ENCODE data around the gene SLC26A6.

The SLC26A6 gene

DNA sequence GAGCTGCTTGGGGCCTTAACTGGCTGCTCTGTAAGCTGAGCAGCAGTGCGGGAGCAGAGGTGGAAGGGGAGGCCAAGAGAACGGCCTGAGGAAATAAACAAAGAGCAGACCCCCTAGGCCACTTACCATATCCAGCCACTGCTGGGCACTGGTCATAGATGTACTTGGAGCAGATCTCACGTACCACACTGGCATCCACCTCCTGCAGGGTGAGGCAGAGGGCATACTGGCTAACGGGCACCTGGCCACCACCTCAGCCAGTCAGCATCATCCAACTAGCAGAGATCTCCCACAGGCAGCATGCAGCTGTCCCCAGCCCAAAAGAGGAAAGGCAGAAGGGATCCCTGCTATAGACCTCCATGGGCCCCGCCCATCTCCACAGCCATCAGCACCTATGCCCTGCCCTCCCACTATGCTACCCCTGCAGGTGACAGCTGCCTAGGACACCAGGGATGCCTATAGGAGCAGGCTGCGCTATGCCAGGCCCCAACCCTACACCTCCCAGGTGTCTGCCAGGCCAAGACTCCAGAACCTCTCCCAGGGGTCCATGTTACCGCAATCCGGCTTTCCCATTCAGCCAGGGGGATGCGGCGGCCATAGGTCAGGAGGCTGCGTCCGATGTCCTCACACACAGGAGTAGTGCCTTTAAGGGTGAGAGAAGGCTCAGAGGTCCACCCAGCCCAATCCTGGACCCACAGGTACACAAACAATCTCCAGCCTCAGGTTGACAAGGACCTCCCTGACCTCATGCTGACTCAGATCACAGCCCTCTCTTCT lies 35.6 kb downstream of the SLC26A6 start:
- no peak for DNase-seq (ENCODE audit: low read depth in 1 of 2, low spot score in 1 of 2)

DNA sequence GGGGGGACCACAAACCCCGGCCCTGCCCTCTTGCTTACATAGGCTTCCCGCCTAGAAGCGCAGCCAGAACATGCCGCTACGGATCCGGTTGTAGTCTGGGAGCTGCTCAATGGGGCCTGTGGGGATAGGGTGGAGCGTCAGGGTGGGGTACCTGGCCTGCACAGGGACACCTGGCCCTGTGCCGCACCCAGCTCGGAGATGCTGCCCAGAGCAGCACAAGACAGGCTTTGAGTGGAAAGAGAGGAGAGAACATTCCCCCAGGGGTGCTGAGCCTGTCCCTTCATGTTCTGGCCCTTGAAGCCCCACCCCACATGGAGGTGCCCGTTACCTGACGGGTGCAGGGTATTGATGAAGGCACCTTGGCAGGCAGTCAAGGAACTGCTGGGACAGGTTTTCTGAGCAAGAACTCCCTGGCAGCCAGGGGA lies 36.2 kb downstream of the SLC26A6 start:
- DNase-seq (ENCODE audit: low read depth in 1 of 2, low spot score in 1 of 2), result no peak

DNA sequence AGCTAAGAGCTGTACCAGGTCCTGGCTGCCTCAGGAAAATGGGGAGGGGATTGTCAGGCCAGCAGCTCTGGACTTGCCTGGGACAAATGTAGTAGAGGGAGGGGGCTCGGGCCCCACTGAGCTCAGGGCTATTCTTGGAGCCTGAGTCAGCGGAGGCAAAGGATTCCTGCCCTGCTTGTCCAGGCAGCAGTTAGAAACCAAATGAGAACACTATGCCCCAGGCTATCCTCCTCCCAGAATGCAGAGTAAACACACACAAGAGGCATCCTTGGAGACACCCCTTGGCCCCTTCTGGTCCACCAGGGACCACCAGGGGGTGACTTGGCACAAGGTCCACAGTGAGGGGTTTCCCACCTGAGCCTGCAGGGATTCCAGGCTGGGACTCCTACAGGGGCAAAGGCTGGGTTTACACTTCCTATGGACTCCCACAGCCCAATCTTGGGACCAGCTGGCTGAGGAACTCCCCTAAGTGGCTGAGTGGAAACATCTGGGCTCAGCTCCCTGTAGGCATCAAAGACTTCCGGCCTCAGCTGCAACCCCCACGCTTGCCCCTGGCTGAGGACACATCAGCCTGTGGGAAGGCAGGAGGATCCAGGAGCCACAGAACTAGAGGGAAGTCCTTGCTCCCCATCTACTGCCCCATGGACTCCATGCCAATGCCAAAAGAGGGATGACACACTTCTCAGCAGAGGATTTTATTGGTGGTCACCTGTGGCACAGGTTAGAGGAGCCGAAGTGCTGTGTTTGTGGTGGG lies 36.8 kb downstream of the SLC26A6 start:
- DNase-seq (ENCODE audit: low read depth in 1 of 2, low spot score in 1 of 2), result no peak

DNA sequence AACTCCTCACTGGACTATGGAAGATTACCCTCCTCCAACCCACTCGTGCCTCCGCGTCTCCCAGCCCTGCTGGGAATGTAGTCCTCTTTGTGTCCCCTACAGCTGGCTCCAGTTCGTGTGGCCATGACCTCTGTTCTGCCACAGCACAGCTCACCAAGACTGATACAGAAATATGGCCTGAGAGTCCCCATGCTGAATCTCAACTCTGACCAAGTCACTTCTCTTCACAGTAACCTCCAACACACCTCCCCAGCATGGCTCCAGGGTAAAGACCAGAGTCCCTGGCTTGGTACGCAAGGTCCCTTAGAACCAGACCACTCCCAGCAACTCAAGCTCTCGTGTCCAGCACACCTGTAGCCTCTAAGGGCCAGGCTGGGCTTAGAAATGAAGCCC lies 37.9 kb downstream of the SLC26A6 start:
- no peak for DNase-seq (ENCODE audit: low read depth in 1 of 2, low spot score in 1 of 2)

DNA sequence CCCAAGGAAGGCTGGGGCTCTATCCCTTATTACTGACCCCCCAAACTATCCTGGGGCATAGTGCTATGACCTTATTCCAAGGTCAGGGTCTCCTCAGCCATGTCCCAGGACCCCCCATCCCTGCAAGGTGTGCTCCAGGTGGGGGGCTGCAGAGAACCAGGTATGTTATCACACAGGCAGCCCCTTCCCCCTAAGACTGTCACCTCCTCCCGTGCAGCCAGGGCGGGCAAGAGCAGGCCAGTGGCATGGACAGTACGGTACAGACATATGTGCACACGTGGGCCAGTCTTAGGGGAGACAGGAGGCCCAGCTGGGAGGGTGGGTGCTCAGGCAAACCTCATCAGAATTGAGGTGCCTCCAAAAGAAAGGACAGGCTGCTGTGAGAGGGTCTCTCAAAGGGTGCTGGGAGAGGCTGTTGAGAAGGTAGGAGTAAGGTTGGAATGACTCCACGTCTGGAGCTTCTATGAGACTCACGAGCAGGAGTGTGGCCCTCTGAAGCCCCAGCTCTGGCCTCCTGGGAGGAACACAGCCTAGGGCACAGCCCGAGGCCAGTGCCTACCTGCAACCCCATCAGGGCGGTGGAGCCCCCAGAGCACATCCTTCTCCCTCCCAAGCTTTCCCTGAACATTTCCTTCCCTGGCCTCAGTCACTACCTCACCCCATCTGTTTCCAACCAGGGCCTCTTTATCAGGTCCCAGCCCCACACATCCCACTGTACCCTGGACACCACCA lies 38.4 kb downstream of the SLC26A6 start:
- no peak for DNase-seq (ENCODE audit: low read depth in 1 of 2, low spot score in 1 of 2)

DNA sequence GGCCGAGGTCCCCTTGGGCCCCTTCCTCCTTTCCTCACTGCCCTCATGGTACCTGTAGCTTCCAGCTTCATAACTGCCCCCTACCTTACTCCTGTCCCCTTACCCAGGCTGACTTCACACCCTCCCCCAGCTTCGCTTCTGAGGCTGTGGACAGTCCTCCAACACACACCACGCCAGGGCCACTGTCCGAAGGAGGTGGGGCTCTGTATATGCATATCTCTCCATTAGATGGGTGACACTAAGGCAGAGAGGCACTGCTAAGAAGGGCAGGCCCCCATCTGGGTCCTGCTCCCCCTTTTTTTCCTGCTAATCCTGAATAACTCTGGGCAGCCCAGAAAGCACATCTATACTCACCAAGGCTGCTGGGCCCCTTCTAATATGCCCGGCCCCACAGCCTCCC lies 39.1 kb downstream of the SLC26A6 start:
- no peak for DNase-seq (ENCODE audit: low read depth in 1 of 2, low spot score in 1 of 2)

DNA sequence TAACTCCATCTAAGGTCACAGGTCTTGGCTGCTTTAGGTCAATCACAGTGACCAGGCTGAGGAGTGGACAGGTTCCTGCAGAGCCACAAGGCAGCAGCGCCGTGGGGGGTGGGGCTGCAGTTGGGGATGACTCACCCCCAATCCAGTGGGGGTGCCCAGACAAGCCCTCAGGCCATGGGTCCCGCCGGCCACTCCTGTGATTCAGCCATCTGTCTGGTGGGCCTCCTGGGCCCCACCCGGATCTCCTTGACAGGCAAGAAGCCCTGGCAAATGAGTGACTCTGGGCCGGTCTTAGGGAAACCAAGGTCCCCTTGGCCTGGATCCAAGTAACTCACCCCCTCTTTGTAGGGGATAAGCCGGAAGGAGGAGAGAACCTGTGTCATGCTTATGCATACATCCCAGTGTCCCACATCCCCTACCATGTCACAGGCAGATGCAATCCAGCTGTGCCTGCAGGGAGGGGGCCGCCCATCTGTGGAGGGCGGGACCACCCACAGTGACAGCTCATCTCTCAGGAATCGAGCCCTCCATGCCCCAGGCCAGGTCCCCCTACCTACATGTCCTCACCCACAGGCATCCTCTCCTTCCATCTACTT lies 39.6 kb downstream of the SLC26A6 start:
- no peak for DNase-seq (ENCODE audit: low read depth in 1 of 2, low spot score in 1 of 2)

DNA sequence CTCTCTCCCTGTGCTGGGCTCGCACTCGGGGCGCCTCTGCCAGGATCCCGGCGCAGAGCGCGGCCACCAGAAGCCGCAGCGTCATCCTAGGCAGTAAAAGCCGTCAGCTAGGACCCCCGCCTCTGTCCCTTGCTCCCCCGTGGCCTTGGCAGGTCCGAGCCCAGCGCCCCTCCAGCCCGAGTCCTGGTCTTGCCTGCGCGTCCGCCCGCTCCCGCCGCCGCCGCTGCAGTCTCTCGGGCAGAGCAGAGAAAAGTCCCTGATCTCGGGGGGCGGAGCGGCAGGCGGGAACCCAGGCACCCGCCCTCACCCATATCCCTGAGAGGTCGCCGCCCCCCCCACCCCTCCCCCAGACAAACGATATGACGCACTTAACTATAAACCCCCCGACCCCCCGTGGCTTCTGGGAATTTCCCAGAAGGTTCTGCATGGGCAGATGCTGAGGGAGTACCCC lies 40.2 kb downstream of the SLC26A6 start, which contains the start of gene COL7A1:
TSS of gene COL7A1 (minus strand) at position 255 of the 451 bp plus-strand sequence. CDS start at position 85, 170 bp downstream.
- no peak for DNase-seq (ENCODE audit: low read depth in 1 of 2, low spot score in 1 of 2)

DNA sequence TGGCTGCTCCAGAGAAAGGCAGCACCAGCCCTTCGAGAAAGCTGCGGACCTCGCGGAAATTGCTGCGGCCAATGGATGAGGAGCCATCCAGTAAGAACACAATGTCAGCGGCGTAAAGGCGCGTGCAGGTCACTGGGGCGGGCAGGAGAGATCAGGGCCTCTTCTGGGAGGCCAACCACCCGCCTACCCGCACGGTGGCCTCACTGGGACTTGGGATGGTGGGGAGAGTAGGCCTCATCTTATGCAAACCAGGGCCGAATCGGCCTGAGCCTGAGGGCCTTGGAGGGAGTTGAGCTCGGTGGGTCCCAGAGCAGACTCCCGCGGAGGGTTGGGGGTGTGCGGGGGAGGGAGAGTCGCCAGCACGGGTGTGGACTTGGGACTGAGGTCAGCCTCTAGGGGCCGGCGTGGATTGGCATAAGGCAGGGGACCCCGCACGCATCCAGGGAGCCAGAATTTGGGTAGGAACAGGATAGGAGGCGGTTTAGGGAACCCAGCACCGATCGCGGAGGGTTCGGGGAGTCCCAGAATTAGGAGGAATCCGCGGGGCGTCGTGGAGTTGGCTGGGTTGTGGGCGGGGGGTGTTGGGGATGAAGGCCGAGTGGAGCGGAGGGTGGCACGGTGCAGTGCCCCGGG lies 40.7 kb downstream of the SLC26A6 start:
- DNase-seq (ENCODE audit: low read depth in 1 of 2, low spot score in 1 of 2), result no peak

DNA sequence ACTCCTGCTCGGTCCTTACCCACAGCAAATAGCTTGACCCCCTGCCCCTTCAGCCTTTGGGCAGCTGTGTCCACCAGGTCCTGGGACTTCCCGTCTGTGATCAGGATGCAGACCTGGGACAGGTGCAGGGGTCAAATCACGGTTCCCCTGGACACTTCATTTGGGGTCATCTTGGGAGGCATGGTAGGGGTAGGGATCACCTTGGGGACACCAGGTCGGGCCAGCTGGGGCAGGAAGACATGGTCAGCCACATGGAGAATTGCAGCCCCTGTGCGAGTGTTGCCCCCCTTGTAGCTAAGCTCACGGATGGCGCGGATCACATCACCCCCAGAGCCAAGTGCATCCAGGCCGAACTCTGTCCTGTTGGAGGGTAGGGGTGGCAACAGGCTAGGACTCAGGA lies 41.9 kb downstream of the SLC26A6 start:
- DNase-seq (ENCODE audit: low read depth in 1 of 2, low spot score in 1 of 2), result no peak

DNA sequence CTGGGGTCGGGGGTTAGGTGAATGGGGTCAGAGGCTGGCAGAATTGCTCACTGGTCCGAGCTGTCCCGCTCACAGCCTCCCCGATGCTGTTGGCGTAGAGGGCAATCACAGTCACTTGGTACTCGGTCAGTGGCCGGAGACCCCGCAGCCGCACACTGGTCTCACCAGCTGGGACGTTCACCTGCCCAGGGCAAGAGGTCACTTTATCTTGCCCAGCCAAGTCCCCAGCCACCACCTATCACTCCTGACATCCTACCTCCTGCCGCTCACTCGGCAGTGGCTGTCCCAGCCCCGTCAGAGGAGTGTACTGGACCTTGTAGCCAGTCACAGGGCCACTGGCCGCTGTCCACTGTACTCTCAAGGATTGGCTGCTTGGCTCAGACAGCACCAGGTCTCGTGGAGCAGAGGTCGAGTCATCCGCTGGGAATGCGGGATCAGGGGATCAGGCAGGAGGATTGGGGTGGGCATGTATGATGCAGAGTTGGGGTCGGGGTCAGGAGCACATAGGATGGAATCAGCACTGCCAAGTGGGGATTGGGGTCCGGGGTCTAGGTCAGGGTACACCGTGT lies 42.7 kb downstream of the SLC26A6 start:
- no peak for DNase-seq (ENCODE audit: low read depth in 1 of 2, low spot score in 1 of 2)

DNA sequence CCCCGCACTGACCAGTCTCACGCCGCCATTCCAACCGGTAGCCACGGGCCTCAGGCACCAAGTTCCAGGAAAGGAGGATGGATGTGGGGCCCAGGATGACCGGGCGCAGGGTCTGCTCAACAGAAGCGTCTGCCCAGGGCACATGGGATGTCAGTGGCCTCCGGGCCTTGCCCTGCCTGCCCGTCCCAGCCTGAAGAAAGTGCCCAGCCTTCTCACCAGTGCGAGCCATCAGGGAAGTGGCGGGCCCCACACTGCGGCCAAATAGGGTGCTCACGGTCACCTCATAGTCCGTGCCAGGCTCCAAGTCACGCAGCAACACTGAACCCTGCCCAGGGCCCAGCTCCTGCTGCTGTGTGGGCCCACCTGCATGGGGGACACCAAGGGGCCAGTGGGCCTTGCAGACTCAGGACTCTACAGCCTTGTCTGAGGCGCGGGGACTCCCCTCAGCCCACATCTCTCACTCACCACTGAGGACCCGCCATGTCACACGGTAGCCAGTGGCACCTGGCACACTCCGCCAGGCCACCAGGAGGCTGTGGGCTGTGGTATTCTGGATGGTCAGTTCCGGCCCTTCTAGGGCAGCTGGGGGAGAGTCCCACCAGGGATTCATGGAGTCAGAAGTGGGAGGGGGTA lies 43.3 kb downstream of the SLC26A6 start:
- no peak for DNase-seq (ENCODE audit: low read depth in 1 of 2, low spot score in 1 of 2)

DNA sequence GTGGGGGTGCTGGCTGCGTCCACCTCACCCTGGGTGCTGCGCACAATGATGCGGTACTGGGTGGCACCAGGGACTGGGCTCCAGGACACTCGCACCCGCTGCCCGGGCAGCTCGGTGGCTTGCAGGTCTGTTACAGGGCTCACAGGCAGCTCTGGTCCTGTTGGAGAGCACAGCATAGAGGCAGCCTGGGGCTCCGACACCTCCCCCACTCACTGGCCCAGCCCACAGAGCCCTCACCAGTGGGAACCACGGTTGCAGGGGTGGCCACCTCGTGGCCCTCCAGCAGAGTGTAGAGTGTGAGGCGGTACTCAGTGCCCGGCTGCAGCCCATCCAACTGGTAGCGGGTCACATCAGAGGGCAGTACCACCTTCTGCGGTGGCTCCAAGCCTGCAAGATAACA lies 43.8 kb downstream of the SLC26A6 start:
- DNase-seq (ENCODE audit: low read depth in 1 of 2, low spot score in 1 of 2), result no peak

DNA sequence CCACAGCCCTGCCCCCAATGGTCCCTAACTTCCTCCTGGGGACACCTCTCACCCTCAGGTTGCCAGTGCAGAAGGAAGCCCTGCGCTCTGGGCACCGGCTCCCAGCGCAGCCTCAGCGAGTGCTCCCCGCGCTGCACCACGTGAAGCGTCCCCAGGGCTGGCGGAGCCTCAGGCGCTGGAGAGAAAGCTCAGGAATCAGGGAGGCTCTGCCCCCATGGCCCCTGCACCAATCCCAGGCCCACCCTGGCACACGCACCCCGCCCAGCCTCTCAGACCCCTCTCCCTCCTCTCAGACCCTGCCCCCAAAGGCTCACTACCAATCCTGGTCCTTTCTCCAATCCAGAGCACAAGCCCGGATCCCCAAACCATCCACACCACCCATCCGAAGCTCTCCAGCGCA lies 47.0 kb downstream of the SLC26A6 start:
- no peak for DNase-seq (ENCODE audit: low read depth in 1 of 2, low spot score in 1 of 2)

DNA sequence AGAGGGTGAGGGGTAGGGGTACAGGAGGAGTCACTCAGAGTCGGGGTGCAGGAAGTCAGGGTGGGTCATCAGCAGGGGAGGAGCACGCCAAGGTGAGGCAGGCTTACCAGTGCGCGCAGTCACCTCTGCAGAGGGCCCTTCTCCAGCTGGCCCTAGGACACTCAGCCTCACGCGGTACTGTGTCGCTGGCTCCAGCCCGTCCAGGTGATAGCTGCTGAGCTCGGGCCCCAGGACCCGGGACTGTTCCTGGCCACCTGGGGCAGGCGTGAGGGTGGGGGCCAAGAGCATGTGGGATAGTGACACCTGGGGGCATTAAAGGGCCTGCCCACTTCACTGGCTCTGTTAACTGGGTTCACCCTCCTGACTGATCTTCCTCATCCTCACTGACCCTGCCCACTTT lies 47.6 kb downstream of the SLC26A6 start:
- DNase-seq (ENCODE audit: low read depth in 1 of 2, low spot score in 1 of 2), result no peak

DNA sequence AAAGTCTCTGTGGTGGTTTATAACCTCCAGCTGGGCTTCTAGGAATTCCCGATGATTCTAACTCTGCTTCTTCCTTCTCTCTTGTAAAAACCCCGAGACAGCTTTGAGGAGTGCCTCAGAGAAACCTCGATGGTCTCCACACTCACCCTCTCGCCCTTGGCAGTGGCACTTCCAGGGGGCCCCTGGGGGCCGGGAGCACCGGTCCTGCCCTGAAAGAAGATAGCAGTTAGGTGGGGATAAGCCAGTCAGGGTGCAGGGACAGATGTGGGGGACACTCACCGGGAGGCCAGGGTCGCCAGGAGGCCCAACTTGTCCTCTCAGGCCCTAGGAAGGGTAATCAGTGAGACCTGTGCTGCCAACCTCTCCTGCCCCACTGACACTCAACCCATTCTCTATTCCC lies 49.9 kb downstream of the SLC26A6 start:
- DNase-seq (ENCODE audit: low read depth in 1 of 2, low spot score in 1 of 2), result no peak

DNA sequence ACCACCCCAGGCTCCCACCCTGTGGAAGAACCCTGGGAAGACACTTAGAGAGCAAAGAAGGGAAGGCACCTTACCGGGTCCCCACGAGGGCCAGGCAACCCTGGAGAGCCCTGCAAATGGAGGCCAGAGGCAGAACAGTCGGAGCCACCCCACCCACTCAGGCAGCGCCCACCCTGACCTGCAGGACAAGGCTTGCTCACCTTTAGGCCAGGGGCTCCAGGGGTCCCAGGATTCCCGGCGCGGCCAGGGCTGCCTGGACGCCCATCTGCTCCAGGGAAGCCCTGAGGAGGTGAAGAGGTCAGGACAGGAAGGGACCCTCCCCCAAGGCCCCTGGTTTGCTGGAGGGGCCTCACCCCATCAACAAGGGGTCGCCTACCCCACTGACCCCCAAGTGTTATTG lies 50.4 kb downstream of the SLC26A6 start:
- DNase-seq (ENCODE audit: low read depth in 1 of 2, low spot score in 1 of 2), result no peak

DNA sequence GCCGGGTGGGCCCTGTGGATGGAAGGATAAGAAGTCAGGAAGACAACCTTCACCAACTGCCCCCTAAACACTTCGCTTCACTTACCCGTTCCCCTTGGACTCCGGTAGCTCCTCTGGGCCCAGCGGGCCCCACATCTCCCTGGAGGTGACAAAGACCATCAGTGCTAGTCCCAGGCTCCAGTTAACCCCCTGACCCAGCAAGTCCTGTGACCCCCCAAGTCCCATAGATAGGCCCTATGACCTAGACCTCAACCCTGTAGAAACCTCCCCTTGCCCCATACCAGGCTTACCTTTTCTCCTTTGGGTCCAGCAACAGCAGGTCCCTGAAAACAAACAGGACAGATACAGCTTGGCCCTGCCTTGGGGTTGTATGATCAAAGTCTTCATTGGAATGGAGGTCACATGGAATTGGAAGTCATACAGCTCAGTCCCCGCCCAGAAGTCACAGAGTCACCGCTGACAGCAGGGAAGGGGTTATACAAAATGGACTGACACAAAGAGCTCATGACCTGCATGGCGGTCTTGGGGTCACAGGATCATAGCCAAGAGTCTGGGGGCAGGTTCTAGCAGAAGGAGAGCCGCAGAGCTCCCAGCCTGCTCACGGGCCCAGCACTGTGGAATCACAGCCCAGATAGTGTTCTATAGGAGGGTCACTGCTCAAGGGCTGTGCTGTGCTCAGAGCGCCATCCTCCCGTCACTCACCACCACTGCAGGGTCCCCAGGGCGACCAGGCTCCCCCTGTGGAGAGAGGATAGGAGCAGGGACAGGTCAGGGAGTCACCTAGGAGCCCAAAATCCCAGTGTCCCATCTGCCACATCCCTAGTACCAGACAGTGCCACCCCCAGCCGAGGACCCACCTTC lies 53.4 kb downstream of the SLC26A6 start:
- DNase-seq (ENCODE audit: low read depth in 1 of 2, low spot score in 1 of 2), result no peak

DNA sequence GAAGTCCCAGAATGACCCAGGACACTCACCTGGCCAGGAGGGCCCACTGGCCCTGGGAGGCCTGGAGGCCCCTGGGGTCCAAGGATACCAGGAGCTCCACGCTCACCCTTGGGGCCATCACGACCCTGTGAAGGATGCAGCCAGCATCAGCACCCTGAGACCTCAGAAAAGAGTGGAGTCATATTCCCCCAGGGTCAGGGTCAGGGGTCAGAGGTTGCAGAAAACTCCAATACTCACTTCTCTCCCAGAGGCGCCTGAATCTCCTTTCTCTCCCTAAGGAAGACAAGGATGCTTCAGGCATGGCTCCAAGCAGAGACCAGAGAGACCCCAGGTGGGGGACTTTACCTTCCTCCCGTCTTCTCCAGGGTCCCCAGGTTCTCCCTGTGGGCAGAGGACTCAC lies 58.6 kb downstream of the SLC26A6 start:
- DNase-seq (ENCODE audit: low read depth in 1 of 2, low spot score in 1 of 2), result no peak

Measured in activated CD4-positive, alpha-beta T cell treated with anti-CD3 and anti-CD28 coated beads, Interleukin-2, amount 50 U/mL, for 24 hours (primary cell).